K562 (cell line): ENCODE results near the gene P2RX1. TPM values are rescaled to one million over a fixed set of nuclear protein-coding genes. Genes with fewer than 3 reads are reported as not detected.

Source experiments
- ATAC-seq: fragments of 200-7000 bp; cut with Tn5 transposase; 3 replicates; pipeline ENCODE4 v1.9.1; 2020; ENCODE audit warnings: moderate library complexity
- BruUV-seq: library from RNA; stranded (reverse); fragments of 400-500 nt; replicated peaks from 2 replicates; lab custom pipeline; 2021; lab: Mats Ljungman, UMichigan
- CTCF ChIA-PET: fragments of 300-600 bp; formaldehyde crosslinking; extraction: SDS; loops from one replicate; lab custom pipeline; 2021; ENCODE audit warnings: low intra/inter-chr PET ratio; lab: Yijun Ruan, JAX
- POLR2A ChIA-PET: fragments of 300-600, 350-650 bp; sonication (Branson Sonifier 250); formaldehyde crosslinking; extraction: SDS; loops from one replicate; lab custom pipeline; 2021; ENCODE audit warnings: antibody characterized with exemption, inconsistent platforms; lab: Yijun Ruan, JAX
- DNase-seq, 4 experiments: peaks; one replicate each; pipeline versions ENCODE4 v3.0.0 to v3.0.0-alpha.2; 2011 to 2018; ENCODE audit warnings: low spot score in 3 of 4, mixed read lengths in 3 of 4; ENCODE audit errors: extremely low read depth in 1 of 4
- FAIRE-seq: peaks from 2 replicates; lab custom pipeline; 2011; peaks lifted over from hg19 to GRCh38; lab: Jason Lieb, UNC
- H2AFZ ChIP-seq: 2 replicates; pipeline ENCODE4 v1.6.0; 2011; ENCODE audit warnings: low read depth, low read length, control low read depth, inconsistent platforms
- H3K27ac ChIP-seq: fragments of 200-600 bp; 3 replicates; pipeline ENCODE4 v1.8.0; 2011; ENCODE audit warnings: low read depth, mild to moderate bottlenecking, control low read depth, inconsistent platforms, low read length, moderate library complexity, mixed read lengths; ENCODE audit errors: extremely low read depth
- H3K27me3 ChIP-seq, 2 experiments: fragments of 300-600 bp in 1 of 2; 2 replicates in 1 of 2; 3 replicates in 1 of 2; pipeline versions ENCODE4 v1.6.0 to v1.8.0; 2011; ENCODE audit warnings: inconsistent platforms in 2 of 2, low read length in 2 of 2, mild to moderate bottlenecking in 1 of 2, mixed read lengths in 1 of 2, moderate library complexity in 1 of 2; ENCODE audit not compliant: control insufficient read depth in 2 of 2, insufficient read depth in 2 of 2
- H3K36me3 ChIP-seq: fragments of 300-600 bp; 3 replicates; pipeline ENCODE4 v1.8.0; 2011; ENCODE audit warnings: mild to moderate bottlenecking, low read length, inconsistent platforms; ENCODE audit not compliant: control insufficient read depth, insufficient read depth
- H3K4me1 ChIP-seq, 2 experiments: fragments of 200-600 bp in 1 of 2; replicated peaks in 1 of 2; 2 replicates in 1 of 2; 3 replicates in 1 of 2; pipeline versions ENCODE4 v1.5.1 to v1.8.0; 2011; ENCODE audit warnings: inconsistent platforms in 2 of 2, low read length in 2 of 2, mild to moderate bottlenecking in 1 of 2, mixed read lengths in 1 of 2, moderate library complexity in 1 of 2; ENCODE audit not compliant: control insufficient read depth in 2 of 2, insufficient read depth in 2 of 2
- H3K4me2 ChIP-seq: 2 replicates; pipeline ENCODE4 v1.6.1; 2011; ENCODE audit warnings: low read length, control low read depth, inconsistent platforms, mixed read lengths; ENCODE audit not compliant: insufficient read depth
- H3K4me3 ChIP-seq: fragments of 200-600 bp; sonication (generic), shearing (Covaris generic); 2 replicates; pipeline ENCODE4 v1.5.1; 2016; ENCODE audit warnings: control low read depth, inconsistent platforms
- H3K79me2 ChIP-seq: fragments of 200-600 bp; 3 replicates; pipeline ENCODE4 v1.8.0; 2011; ENCODE audit warnings: low read length, inconsistent platforms; ENCODE audit not compliant: control insufficient read depth, insufficient read depth
- H3K9ac ChIP-seq, 2 experiments: 2 replicates each; pipeline versions ENCODE4 v1.6.0 to v1.6.1; 2011; ENCODE audit warnings: low read depth in 2 of 2, low read length in 2 of 2, control low read depth in 1 of 2, inconsistent platforms in 1 of 2, mild to moderate bottlenecking in 1 of 2, mixed read lengths in 1 of 2; ENCODE audit not compliant: insufficient read depth in 1 of 2
- H3K9me1 ChIP-seq: one replicate; pipeline ENCODE4 v1.6.0; 2011; ENCODE audit warnings: inconsistent platforms, mild to moderate bottlenecking, low read length, moderate library complexity; ENCODE audit not compliant: control insufficient read depth, insufficient read depth
- H3K9me3 ChIP-seq: replicated peaks from 2 replicates; pipeline ENCODE4 v1.5.1; 2011; ENCODE audit warnings: low read depth, low read length, inconsistent platforms; ENCODE audit not compliant: control insufficient read depth, insufficient read depth
- H4K20me1 ChIP-seq: replicated peaks from 2 replicates; pipeline ENCODE4 v1.6.1; 2011; ENCODE audit warnings: low read length, inconsistent platforms, mixed read lengths; ENCODE audit not compliant: control insufficient read depth, insufficient read depth
- PKNOX1 ChIP-seq: fragments of 450-650 bp; IDR thresholded peaks from 2 replicates; pipeline ENCODE4 v1.6.1; 2016
- POLR2G ChIP-seq: fragments of 200-400 bp; formaldehyde crosslinking; IDR thresholded peaks from 2 replicates; pipeline ENCODE4 v1.6.1; 2017; ENCODE audit warnings: low read depth, mild to moderate bottlenecking, antibody characterized with exemption, low read length, moderate library complexity
- RBFOX2 ChIP-seq: fragments of 200-400 bp; formaldehyde crosslinking; IDR thresholded peaks from 2 replicates; pipeline ENCODE4 v1.6.1; 2017; ENCODE audit warnings: low read depth, mild to moderate bottlenecking, low read length, moderate library complexity
- WGBS: fragments of 100-300 bp; shearing (Covaris generic); methylation state at CpG from one replicate; pipeline ENCODE4 v1.1.6; 2016; ENCODE audit warnings: low coverage, mixed read lengths; ENCODE audit not compliant: insufficient coverage; ENCODE audit errors: missing lambda C conversion rate; 5-methylcytosine and 5-hydroxymethylcytosine counted together
- in situ Hi-C: fragments of 300-500 bp; cut with MboI; formaldehyde crosslinking; loops from 4 replicates; pipeline ENCODE4 v1.15.0; 2018; ENCODE audit warnings: inconsistent platforms, mixed read lengths
- intact Hi-C: fragments of 100-400 bp; cut with micrococcal nuclease; formaldehyde crosslinking; loops from 2 replicates; pipeline ENCODE4 v1.14.2; 2022
- polyA plus RNA-seq, 8 experiments: library from polyadenylated mRNA; depleted of rRNA in 4 of 8; stranded (reverse) in 5 of 8; unstranded in 3 of 8; fragments of >200 nt; fragmentation: Nextera tagmentation in 2 of 8; fragmentation: Illumina TruSeq in 1 of 8; extraction: Ambion mirVana in 2 of 8; extraction: Trizol in 1 of 8; gene quantifications; 2 replicates each; pipeline versions ENCODE4 v1.2.1 to v1.2.3, GENCODE V29; 2011 to 2014; ENCODE audit warnings: inconsistent platforms in 1 of 8, missing spikeins in 1 of 8
- total RNA-seq, 7 experiments: library from RNA; depleted of rRNA in 6 of 7; stranded (reverse); fragments of >200 nt in 6 of 7; fragmentation: Illumina TruSeq in 2 of 7; extraction: Trizol in 2 of 7; gene quantifications; 2 replicates each; pipeline versions ENCODE4 v1.2.1 to v1.2.3, GENCODE V29; 2011 to 2021; ENCODE audit warnings: low replicate concordance in 1 of 7
- TF ChIP-seq, protein P1 (sequence below): fragments of 250-450 bp; sonication (Bioruptor Pico); IDR thresholded peaks from 2 replicates; pipeline ENCODE4 v1.4.0; 2020; ENCODE audit warnings: mild to moderate bottlenecking, moderate library complexity, borderline replicate concordance

The P2RX1 gene
- total and polyA plus RNA-seq, 9 of the 15 experiments (the other 6 are each of a cell fraction or from before 2014, with no cell fraction given), result 0.27 to 20.3 (median 10.3) TPM

DNA sequence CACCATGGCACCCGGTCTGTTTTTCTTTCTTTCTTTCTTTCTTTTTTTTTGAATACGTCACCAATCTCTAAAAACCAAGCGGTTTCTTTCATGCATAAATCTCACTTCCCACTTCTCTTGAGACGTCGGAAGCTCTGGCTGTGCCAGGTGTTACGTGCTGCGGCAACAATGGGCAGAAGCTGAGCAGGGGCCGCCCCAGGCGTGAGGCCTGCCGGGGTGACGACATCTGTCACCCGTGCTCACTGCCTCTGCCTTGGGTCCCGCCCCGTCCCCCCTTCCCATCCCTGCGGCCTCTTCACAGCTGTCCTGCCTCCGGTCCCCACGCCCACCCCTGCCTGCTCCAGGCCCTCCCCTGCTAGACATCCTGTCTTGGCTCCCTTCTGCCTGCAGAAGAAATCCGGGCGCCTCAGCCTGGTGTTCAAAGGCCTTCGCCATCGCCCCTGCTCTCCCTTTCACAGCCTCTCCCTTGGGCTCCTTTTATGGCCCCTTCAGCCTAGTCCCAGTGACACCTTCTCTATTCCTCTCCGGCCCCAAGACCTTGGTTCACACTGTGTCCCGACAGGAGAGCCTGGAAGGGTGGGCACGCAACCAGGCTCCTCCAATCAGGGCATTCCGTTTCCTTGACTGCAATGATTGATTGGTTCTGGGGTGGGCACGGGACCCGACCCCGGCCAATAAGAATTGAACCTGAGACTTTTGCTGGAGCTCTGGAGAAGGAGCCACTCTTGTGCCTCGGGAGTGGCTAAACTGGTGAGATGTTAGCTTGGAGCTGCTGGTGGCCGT lies 4.8 kb downstream of the P2RX1 start:
- Histone ChIP-seq H2AFZ (no peak overlapping the region), H3K27ac (no peak overlapping the region), H3K4me3 (no peak overlapping the region), H3K9ac (no peak overlapping the region), H3K79me2 (peaks cover 37% of the 10 kb centered on the region), H3K4me1 (peaks cover 17 to 40% of the 10 kb centered on the region in 2 experiments; a peak in 4 of 5 replicates), H3K9me3 (no peaks in the 10 kb centered on the region), H3K4me2 (no peak overlapping the region), H4K20me1 (0 out of 2 replicates have a peak, but pooled peaks cover 9% of the 10 kb centered on the region), H3K9me1 (peaks cover 6% of the 10 kb centered on the region), H3K27me3 (no peaks in the 10 kb centered on the region), H3K36me3 (peaks cover 7% of the 10 kb centered on the region; the same call in 1 of the 3 replicates)
- DNase-seq (no peak), ATAC-seq (no peak), FAIRE-seq (no peak)
- ChIA-PET POLR2A (no interaction called here), CTCF (interaction anchor here (0.9 kb wide), 1 partner anchor 47 kb away, joined by 3 read pairs; no protein-coding TSS in a partner anchor)
- TF ChIP-seq RBFOX2 (peak; percentile 48), PKNOX1 (0 out of 2 replicates have a peak, but pooled peaks have one; percentile 15), POLR2G (peak; percentile 55; the same call in 1 of the 2 replicates)
- TF ChIP-seq, protein P1, sequence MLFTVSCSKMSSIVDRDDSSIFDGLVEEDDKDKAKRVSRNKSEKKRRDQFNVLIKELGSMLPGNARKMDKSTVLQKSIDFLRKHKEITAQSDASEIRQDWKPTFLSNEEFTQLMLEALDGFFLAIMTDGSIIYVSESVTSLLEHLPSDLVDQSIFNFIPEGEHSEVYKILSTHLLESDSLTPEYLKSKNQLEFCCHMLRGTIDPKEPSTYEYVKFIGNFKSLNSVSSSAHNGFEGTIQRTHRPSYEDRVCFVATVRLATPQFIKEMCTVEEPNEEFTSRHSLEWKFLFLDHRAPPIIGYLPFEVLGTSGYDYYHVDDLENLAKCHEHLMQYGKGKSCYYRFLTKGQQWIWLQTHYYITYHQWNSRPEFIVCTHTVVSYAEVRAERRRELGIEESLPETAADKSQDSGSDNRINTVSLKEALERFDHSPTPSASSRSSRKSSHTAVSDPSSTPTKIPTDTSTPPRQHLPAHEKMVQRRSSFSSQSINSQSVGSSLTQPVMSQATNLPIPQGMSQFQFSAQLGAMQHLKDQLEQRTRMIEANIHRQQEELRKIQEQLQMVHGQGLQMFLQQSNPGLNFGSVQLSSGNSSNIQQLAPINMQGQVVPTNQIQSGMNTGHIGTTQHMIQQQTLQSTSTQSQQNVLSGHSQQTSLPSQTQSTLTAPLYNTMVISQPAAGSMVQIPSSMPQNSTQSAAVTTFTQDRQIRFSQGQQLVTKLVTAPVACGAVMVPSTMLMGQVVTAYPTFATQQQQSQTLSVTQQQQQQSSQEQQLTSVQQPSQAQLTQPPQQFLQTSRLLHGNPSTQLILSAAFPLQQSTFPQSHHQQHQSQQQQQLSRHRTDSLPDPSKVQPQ (CRISPR knock-in tag), result no peak
- intact Hi-C loops (loop anchor here (5.0 kb wide), 1 partner anchor 166 kb away; no protein-coding TSS in a partner anchor), in situ Hi-C loops (loop anchor here (10.0 kb wide), 1 partner anchor 93 kb away; no protein-coding TSS in a partner anchor)
- WGBS, result 65% methylated on average over 12 of the region's 30 CpGs
- no TSS peak for BruUV-seq
